Memory B cell (primary cell): Measurements from ENCODE around the gene FGGY.
"Not testable (repeated sequence)": the region's sequence is repeated elsewhere in the genome, so short reads cannot be mapped to it uniquely, and the experiment has no call there.

Experiments used
- ATAC-seq: fragments of 150-1000 bp; cut with Tn5 transposase; 2 replicates; pipeline ENCODE4 v1.10.0; 2021; ENCODE audit warnings: low read depth, mild to moderate bottlenecking, moderate library complexity
- DNase-seq, 2 donors: peaks; one replicate each; pipeline ENCODE4 v3.0.0; 2022; ENCODE audit warnings: low spot score in 2 of 2
- H3K27ac Mint-ChIP-seq: one replicate; pipeline ENCODE4 v1.8.0; 2022; ENCODE audit warnings: mild to moderate bottlenecking, moderate library complexity, mixed read lengths
- H3K27me3 Mint-ChIP-seq: one replicate; pipeline ENCODE4 v1.8.0; 2022; ENCODE audit warnings: mixed read lengths
- H3K36me3 Mint-ChIP-seq: one replicate; pipeline ENCODE4 v1.8.0; 2022; ENCODE audit warnings: mild to moderate bottlenecking, mixed read lengths
- H3K4me1 Mint-ChIP-seq: one replicate; pipeline ENCODE4 v1.8.0; 2022; ENCODE audit warnings: mixed read lengths
- H3K4me3 Mint-ChIP-seq: one replicate; pipeline ENCODE4 v1.8.0; 2022; ENCODE audit warnings: mild to moderate bottlenecking, moderate library complexity, mixed read lengths
- H3K9me3 Mint-ChIP-seq: one replicate; pipeline ENCODE4 v1.8.0; 2022; ENCODE audit warnings: mixed read lengths

The FGGY gene

GRCh38 chr1:59528900-59529299 lies 232.0 kb downstream of the FGGY start:
- H3K27me3 Mint-ChIP-seq, result no peaks in the 10 kb centered on the region
- no peak overlapping the region for H3K27ac Mint-ChIP-seq
- H3K9me3 Mint-ChIP-seq, result peaks cover 2% of the 10 kb centered on the region
- DNase-seq (no peak), ATAC-seq (no peak)
- no peaks in the 10 kb centered on the region for H3K4me1 Mint-ChIP-seq
- no peak overlapping the region for H3K4me3 Mint-ChIP-seq
- peaks cover 8% of the 10 kb centered on the region for H3K36me3 Mint-ChIP-seq

GRCh38 chr1:59530119-59530518 lies 233.2 kb downstream of the FGGY start:
- Mint-ChIP-seq H3K27ac (no peak overlapping the region), H3K36me3 (peaks cover 9% of the 10 kb centered on the region), H3K4me3 (no peak overlapping the region), H3K27me3 (no peaks in the 10 kb centered on the region), H3K9me3 (peaks cover 3% of the 10 kb centered on the region), H3K4me1 (no peaks in the 10 kb centered on the region)
- DNase-seq (no peak), ATAC-seq (no peak)

GRCh38 chr1:59532102-59532501 lies 235.2 kb downstream of the FGGY start:
- Mint-ChIP-seq H3K4me1 (no peaks in the 10 kb centered on the region), H3K27me3 (no peaks in the 10 kb centered on the region), H3K9me3 (peaks cover 3% of the 10 kb centered on the region), H3K27ac (no peak overlapping the region), H3K36me3 (peaks cover 9% of the 10 kb centered on the region), H3K4me3 (no peak overlapping the region)
- ATAC-seq (no peak), DNase-seq (no peak)

GRCh38 chr1:59538476-59538875 lies 241.6 kb downstream of the FGGY start:
- not testable (repeated sequence) for H3K4me1 Mint-ChIP-seq, H3K4me3 Mint-ChIP-seq, H3K9me3 Mint-ChIP-seq, H3K27ac Mint-ChIP-seq, ATAC-seq, H3K27me3 Mint-ChIP-seq, H3K36me3 Mint-ChIP-seq, DNase-seq

GRCh38 chr1:59539961-59540681 lies 243.2 kb downstream of the FGGY start:
- Mint-ChIP-seq H3K9me3 (no peaks in the 10 kb centered on the region), H3K4me3 (no peak overlapping the region), H3K36me3 (no peaks in the 10 kb centered on the region), H3K27me3 (no peaks in the 10 kb centered on the region), H3K27ac (no peak overlapping the region), H3K4me1 (no peaks in the 10 kb centered on the region)
- ATAC-seq (no peak), DNase-seq (no peak)

- H3K27ac Mint-ChIP-seq, result no peak overlapping the region
- H3K36me3 Mint-ChIP-seq, result no peaks in the 10 kb centered on the region
- H3K9me3 Mint-ChIP-seq, result no peaks in the 10 kb centered on the region
- DNase-seq (no peak), ATAC-seq (no peak)
- no peak overlapping the region for H3K4me3 Mint-ChIP-seq
- H3K27me3 Mint-ChIP-seq, result no peaks in the 10 kb centered on the region
- H3K4me1 Mint-ChIP-seq, result no peaks in the 10 kb centered on the region
Measured at GRCh38 chr1:59541161-59541560, 244.3 kb downstream of the FGGY start.

GRCh38 chr1:59541891-59542290 lies 245.0 kb downstream of the FGGY start:
- no peak for ATAC-seq
- H3K27me3 Mint-ChIP-seq, result no peaks in the 10 kb centered on the region
- DNase-seq, result no peak
- no peak overlapping the region for H3K27ac Mint-ChIP-seq
- no peaks in the 10 kb centered on the region for H3K36me3 Mint-ChIP-seq
- no peak overlapping the region for H3K4me3 Mint-ChIP-seq
- H3K9me3 Mint-ChIP-seq, result no peaks in the 10 kb centered on the region
- H3K4me1 Mint-ChIP-seq, result no peaks in the 10 kb centered on the region

GRCh38 chr1:59543211-59543668 lies 246.3 kb downstream of the FGGY start:
- no peak overlapping the region for H3K4me3 Mint-ChIP-seq
- H3K9me3 Mint-ChIP-seq, result no peaks in the 10 kb centered on the region
- no peaks in the 10 kb centered on the region for H3K27me3 Mint-ChIP-seq
- no peak for DNase-seq
- H3K27ac Mint-ChIP-seq, result no peak overlapping the region
- no peak for ATAC-seq
- H3K4me1 Mint-ChIP-seq, result no peaks in the 10 kb centered on the region
- H3K36me3 Mint-ChIP-seq, result no peaks in the 10 kb centered on the region

GRCh38 chr1:59544615-59545293 lies 247.9 kb downstream of the FGGY start:
- no peak overlapping the region for H3K27ac Mint-ChIP-seq
- H3K4me1 Mint-ChIP-seq, result no peaks in the 10 kb centered on the region
- no peaks in the 10 kb centered on the region for H3K36me3 Mint-ChIP-seq
- DNase-seq (no peak), ATAC-seq (no peak)
- no peaks in the 10 kb centered on the region for H3K9me3 Mint-ChIP-seq
- H3K4me3 Mint-ChIP-seq, result no peak overlapping the region
- H3K27me3 Mint-ChIP-seq, result no peaks in the 10 kb centered on the region

- Mint-ChIP-seq H3K9me3 (no peaks in the 10 kb centered on the region), H3K4me1 (no peaks in the 10 kb centered on the region), H3K4me3 (no peak overlapping the region), H3K27ac (no peak overlapping the region), H3K36me3 (no peaks in the 10 kb centered on the region), H3K27me3 (no peaks in the 10 kb centered on the region)
- no peak for DNase-seq
- no peak for ATAC-seq
Measured at GRCh38 chr1:59545830-59546229, 248.9 kb downstream of the FGGY start.

- Mint-ChIP-seq H3K36me3 (peaks cover 4% of the 10 kb centered on the region), H3K4me1 (peaks cover 4% of the 10 kb centered on the region), H3K9me3 (no peaks in the 10 kb centered on the region), H3K27me3 (no peaks in the 10 kb centered on the region), H3K27ac (no peak overlapping the region), H3K4me3 (no peak overlapping the region)
- DNase-seq (no peak), ATAC-seq (no peak)
Measured at GRCh38 chr1:59549066-59549837, 252.4 kb downstream of the FGGY start.

GRCh38 chr1:59549903-59550302 lies 253.0 kb downstream of the FGGY start:
- Mint-ChIP-seq H3K27me3 (no peaks in the 10 kb centered on the region), H3K27ac (no peak overlapping the region), H3K9me3 (no peaks in the 10 kb centered on the region), H3K4me1 (peaks cover 4% of the 10 kb centered on the region), H3K36me3 (peaks cover 11% of the 10 kb centered on the region), H3K4me3 (no peak overlapping the region)
- DNase-seq, result no peak
- ATAC-seq, result no peak

GRCh38 chr1:59552007-59552406 lies 255.1 kb downstream of the FGGY start:
- peaks cover 4% of the 10 kb centered on the region for H3K4me1 Mint-ChIP-seq
- no peak overlapping the region for H3K27ac Mint-ChIP-seq
- H3K9me3 Mint-ChIP-seq, result no peaks in the 10 kb centered on the region
- peaks cover 24% of the 10 kb centered on the region for H3K36me3 Mint-ChIP-seq
- DNase-seq (no peak), ATAC-seq (no peak)
- H3K27me3 Mint-ChIP-seq, result no peaks in the 10 kb centered on the region
- no peak overlapping the region for H3K4me3 Mint-ChIP-seq

- H3K27ac Mint-ChIP-seq, result no peak overlapping the region
- DNase-seq, result no peak
Measured at GRCh38 chr1:59553371-59553770, 256.5 kb downstream of the FGGY start.

More at GRCh38 chr1:59553371-59553770, 256.5 kb downstream of the FGGY start:
- H3K36me3 Mint-ChIP-seq, result peaks cover 34% of the 10 kb centered on the region
- peaks cover 4% of the 10 kb centered on the region for H3K4me1 Mint-ChIP-seq
- H3K9me3 Mint-ChIP-seq, result peaks cover 4% of the 10 kb centered on the region
- H3K27me3 Mint-ChIP-seq, result no peaks in the 10 kb centered on the region
- no peak for ATAC-seq
- H3K4me3 Mint-ChIP-seq, result no peak overlapping the region
